Pancreas (tissue), 10 donors: ENCODE results near the gene KCNC4. TPM values are rescaled to one million over a fixed set of nuclear protein-coding genes. Genes with fewer than 3 reads are reported as not detected.
A peak's percentile ranks its signal among the peaks of the same experiment; 100 is the strongest.

ENCODE experiments used
- ATAC-seq, 4 donors: fragments of 200-7000 bp; cut with Tn5 transposase; one replicate each; pipeline versions ENCODE4 v1.8.0 to v1.9.1; 2020; ENCODE audit warnings: mild to moderate bottlenecking in 4 of 4, moderate library complexity in 4 of 4
- DNase-seq, 6 donors: peaks; one replicate each; pipeline ENCODE4 v3.0.0-alpha.2; 2020
- FAIRE-seq: peaks from 2 replicates; lab custom pipeline; 2012; peaks lifted over from hg19 to GRCh38; lab: Jason Lieb, UNC
- H3K27ac ChIP-seq, 4 donors: fragments of 200-600 bp; sonication (generic); 1 replicate in 3 of 4; 2 replicates in 1 of 4; pipeline versions ENCODE4 v1.5.0 to v1.8.0; 2020
- H3K27me3 ChIP-seq, 4 donors: fragments of 200-600 bp; one replicate each; pipeline ENCODE4 v1.8.0; 2021
- H3K36me3 ChIP-seq, 3 donors: fragments of 200-600 bp; sonication (generic) in 1 of 3; one replicate each; pipeline versions ENCODE4 v1.5.0 to v1.8.0; 2020 to 2021
- H3K4me1 ChIP-seq, 3 donors: fragments of 200-600 bp; one replicate each; pipeline ENCODE4 v1.8.0; 2021
- H3K4me3 ChIP-seq, 4 donors: fragments of 200-600 bp; sonication (generic) in 2 of 4; one replicate each; pipeline versions ENCODE4 v1.5.0 to v1.8.0; 2020 to 2021
- H3K9me3 ChIP-seq, 4 donors: fragments of 200-600 bp; one replicate each; pipeline ENCODE4 v1.8.0; 2021
- CTCF ChIP-seq, 4 donors: fragments of 200-600 bp; sonication (generic) in 3 of 4; IDR thresholded peaks; one replicate each; pipeline versions ENCODE4 v1.5.0 to v1.8.0; 2021; ENCODE audit warnings: antibody characterized with exemption in 4 of 4
- WGBS, 2 donors: extraction: QIAGEN DNeasy Blood & Tissue Kit; methylation state at CpG; one replicate each; pipeline ENCODE4 v1.1.7; 2013; 5-methylcytosine and 5-hydroxymethylcytosine counted together
- intact Hi-C, 3 donors: fragments of 100-400 bp; cut with DNase I; formaldehyde crosslinking; loops; one replicate each; pipeline versions ENCODE4 v1.11.1 to v1.14.2; 2022
- polyA plus RNA-seq, 2 donors: library from polyadenylated mRNA; stranded (reverse); fragments of 200-250 nt; gene quantifications; one replicate each; pipeline ENCODE4 v1.2.3, GENCODE V29; 2013
- total RNA-seq, 6 donors: library from RNA; stranded (reverse); fragmentation: NEBNext Ultra II Directional in 4 of 6; extraction: Animal tissue kit (Norgen Biotek cat#: 25700) in 4 of 6; gene quantifications; one replicate each; pipeline versions ENCODE4 v1.2.1 to v1.2.4, GENCODE V29; 2021 to 2023
- donor health status: healthy with polysubstance abuse.
- donor health status: DM: no; HTN: no; CAD: no; lungs with moderate emphysema.
- donor health status: DM: no; HTN: no; CAD: no.
- donor health status: control.
- donor health status: control.
- donor health status: Bipolar disorder and iron deficiency.
- donor health status: DM: yes; HTN: yes; CAD: no.
- donor health status: DM: no; HTN: no; CAD: no.
- donor health status: DM: no; HTN: no; CAD: no.
- donor health status: DM: yes; HTN: yes; CAD: no.

Gene KCNC4
- total and polyA plus RNA-seq, 8 donors, result 5.4 to 18.6 (median 9.5) TPM

- Histone ChIP-seq H3K27ac (no peak overlapping the region), H3K9me3 (no peaks in the 10 kb centered on the region), H3K4me3 (no peak overlapping the region), H3K27me3 (no peaks in the 10 kb centered on the region), H3K36me3 (no peaks in the 10 kb centered on the region), H3K4me1 (peaks cover 0 to under 1% (median 0%) of the 10 kb centered on the region in 3 donors)
- TF ChIP-seq CTCF (IDR thresholded peaks at IDR 0.05), result no peak
- 90 to 93% methylated on average over 23 of the region's 23 CpGs for WGBS, 2 donors
- intact Hi-C loops, result loop anchor here in 1 of 3 donors (10.0 kb wide), 1 partner anchor 117 kb away; no protein-coding TSS in a partner anchor
- FAIRE-seq (no peak), DNase-seq (peak in 1 of 6 donors; percentile 61), ATAC-seq (no peak)
These were observed 12.0 kb upstream of the KCNC4 start for GRCh38 chr1:110197905-110198629.

- no peak for TF ChIP-seq CTCF (IDR thresholded peaks at IDR 0.05)
- peak in 1 of 6 donors; percentile 43 for DNase-seq
- intact Hi-C loops, result loop anchor here in 1 of 3 donors (10.0 kb wide), 1 partner anchor 116 kb away; no protein-coding TSS in a partner anchor
- no peak for ATAC-seq
- FAIRE-seq, result no peak
- WGBS, 2 donors, result 82 to 95% methylated on average over 2 of the region's 2 CpGs
- no peak overlapping the region for H3K27ac ChIP-seq
- no peaks in the 10 kb centered on the region for H3K27me3 ChIP-seq
- peaks cover 0 to 5% (median 2%) of the 10 kb centered on the region in 3 donors for H3K4me1 ChIP-seq
- no peaks in the 10 kb centered on the region for H3K36me3 ChIP-seq
- H3K4me3 ChIP-seq, result no peak overlapping the region
- no peaks in the 10 kb centered on the region for H3K9me3 ChIP-seq
These were observed 11.4 kb upstream of the KCNC4 start for GRCh38 chr1:110198746-110199145.

GRCh38 chr1:110200190-110200589 is 9.9 kb upstream of the KCNC4 start:
- WGBS, 2 donors, result 27 to 44% methylated on average over 2 of the region's 2 CpGs
- no peak overlapping the region for H3K27ac ChIP-seq
- intact Hi-C loops, result loop anchor here (5.0 to 10.0 kb wide), 4 partner anchors 255 to 295 kb away; partner anchors contain the start of gene PROK1 (in 1 of the 3)
- H3K27me3 ChIP-seq, result no peaks in the 10 kb centered on the region
- FAIRE-seq (no peak), ATAC-seq (no peak), DNase-seq (peak in 1 of 6 donors; percentile 17)
- H3K9me3 ChIP-seq, result no peaks in the 10 kb centered on the region
- H3K4me1 ChIP-seq, result peaks cover 0 to 5% (median 2%) of the 10 kb centered on the region in 3 donors
- TF ChIP-seq CTCF (IDR thresholded peaks at IDR 0.05), result no peak
- no peaks in the 10 kb centered on the region for H3K36me3 ChIP-seq
- H3K4me3 ChIP-seq, result no peak overlapping the region

- no peak overlapping the region for H3K27ac ChIP-seq
- no peak for ATAC-seq
- no peak for TF ChIP-seq CTCF (IDR thresholded peaks at IDR 0.05)
- no peaks in the 10 kb centered on the region for H3K27me3 ChIP-seq
- no peaks in the 10 kb centered on the region for H3K9me3 ChIP-seq
- WGBS, 2 donors, result 72 to 76% methylated on average over 14 of the region's 14 CpGs
- FAIRE-seq, result no peak
- peaks cover 0 to 5% (median 2%) of the 10 kb centered on the region in 3 donors for H3K4me1 ChIP-seq
- DNase-seq, result peak in 1 of 6 donors; percentile 22
- intact Hi-C loops, result loop anchor here (5.0 to 10.0 kb wide), 4 partner anchors 254 to 294 kb away; partner anchors contain the start of gene PROK1 (in 1 of the 3)
- H3K4me3 ChIP-seq, result no peak overlapping the region
- no peaks in the 10 kb centered on the region for H3K36me3 ChIP-seq
These were observed 9.4 kb upstream of the KCNC4 start for GRCh38 chr1:110200666-110201065.
